DLD1 (cell line): ENCODE results near the gene PATL2.
"Not testable (repeated sequence)": the region's sequence is repeated elsewhere in the genome, so short reads cannot be mapped to it uniquely, and the experiment has no call there.

ENCODE experiments used
- in situ Hi-C: cut with HindIII; loops from 2 replicates; pipeline ENCODE4 v1.10.0; 2017; ENCODE audit warnings: low sequenced_read_pairs

Gene PATL2

DNA sequence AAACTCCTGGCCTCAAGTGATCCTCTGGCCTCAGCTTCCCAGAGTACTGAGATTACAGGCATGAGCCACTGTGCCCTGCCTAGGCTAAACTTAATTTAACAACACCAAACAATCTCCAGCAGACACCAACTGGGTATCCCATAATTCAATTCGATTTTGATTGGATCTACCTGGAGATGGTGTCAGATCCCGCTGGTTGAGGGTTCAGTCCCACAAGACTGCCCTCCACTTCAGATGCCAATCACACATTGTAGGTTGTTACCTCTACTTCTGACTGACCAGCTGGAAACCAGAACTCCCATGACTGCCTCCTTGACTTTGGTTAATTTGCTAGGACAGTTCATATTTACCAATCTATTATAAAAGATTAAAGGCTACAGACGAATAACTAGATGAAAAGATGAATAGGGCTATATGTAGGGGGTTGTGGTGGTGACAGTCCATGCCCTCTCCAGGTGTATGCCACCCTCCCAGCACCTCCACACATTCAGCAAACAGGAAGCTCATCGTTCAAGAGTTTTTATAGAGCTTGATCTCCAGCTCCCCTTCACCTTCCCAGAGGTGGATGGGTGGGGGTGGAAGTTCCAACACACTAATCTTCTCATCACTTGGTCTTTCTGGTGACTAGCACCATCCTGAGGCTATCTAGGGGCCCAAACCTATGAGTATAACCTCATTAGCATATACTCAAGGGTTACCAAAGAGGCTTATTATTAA, 9.5 kb upstream of the PATL2 start:
- in situ Hi-C loops: loop anchor here (10.0 kb wide), 1 partner anchor 56 kb away; the partner anchor contains the start of gene SPG11

DNA sequence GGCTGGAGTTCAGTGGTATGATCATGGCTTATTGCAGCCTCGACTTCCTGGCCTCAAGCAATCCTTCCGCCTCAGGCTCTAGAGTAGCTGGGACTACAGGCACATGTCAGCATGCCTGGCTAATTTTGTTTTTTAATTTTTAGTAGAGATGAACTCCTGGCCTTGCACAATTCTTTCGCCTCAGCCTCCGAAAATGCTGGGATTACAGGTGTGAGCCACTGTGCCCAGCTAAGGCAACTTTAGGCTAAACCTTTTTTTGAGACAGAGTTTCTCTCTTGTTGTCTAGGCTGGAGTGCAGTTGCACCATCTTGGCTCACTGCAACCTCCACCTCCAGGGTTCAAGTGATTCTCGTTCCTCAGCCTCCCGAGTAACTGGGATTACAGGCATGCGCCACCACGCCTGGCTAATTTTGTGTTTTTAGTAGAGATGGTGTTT, 8.9 kb upstream of the PATL2 start:
- in situ Hi-C loops: loop anchor here (10.0 kb wide), 1 partner anchor 55 kb away; the partner anchor contains the start of gene SPG11

DNA sequence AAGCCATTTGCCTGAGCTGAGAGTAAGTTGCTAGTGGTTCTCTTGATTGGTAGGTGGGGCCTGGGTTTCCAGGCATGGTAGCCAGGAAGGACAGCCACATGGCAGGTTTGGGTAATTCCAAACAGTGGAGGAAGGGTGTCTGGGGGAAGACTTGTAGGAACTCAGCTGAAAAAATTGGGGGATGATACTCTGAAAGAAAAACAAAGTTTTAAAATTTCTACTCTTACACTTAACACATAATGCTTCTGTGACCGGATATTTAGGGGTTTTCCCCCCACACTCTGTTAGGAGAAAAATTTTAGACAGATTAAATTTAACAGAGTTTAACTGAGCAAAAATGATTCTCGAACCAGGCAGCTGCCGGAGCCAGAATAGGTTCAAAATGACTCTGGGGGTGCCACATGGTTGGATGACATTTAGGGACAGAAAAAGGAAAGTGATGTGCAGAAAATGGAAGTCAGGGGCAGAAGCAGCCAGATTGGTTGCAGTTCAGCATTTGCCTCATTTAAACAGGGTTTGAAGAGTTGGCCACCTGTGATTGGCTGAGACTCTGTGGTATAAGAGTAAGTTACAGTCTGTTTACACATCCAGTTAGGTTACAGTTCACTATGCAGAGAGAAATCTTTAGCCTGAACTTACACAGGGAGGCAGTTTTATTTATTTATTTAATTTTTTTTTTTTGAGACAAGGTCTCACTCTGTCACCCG, 8.3 kb upstream of the PATL2 start:
- in situ Hi-C loops: no loop called here

DNA sequence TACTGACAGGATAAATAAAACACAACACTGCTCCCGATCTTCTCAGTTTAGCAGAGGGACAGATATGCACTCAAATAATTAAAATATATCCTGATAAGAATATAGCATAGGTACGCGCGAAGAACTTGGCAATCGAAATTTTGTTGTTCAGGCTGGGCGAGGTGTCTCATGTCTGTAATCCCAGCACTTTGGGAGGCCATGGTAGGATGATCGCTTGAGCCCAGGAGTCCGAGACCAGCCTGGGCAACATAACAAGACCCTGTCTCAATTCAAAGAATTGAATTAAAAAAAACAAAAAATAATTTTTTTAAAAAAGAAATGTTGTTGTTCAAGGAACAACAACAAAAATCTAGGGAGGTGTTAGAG, 7.8 kb upstream of the PATL2 start:
- in situ Hi-C loops: no loop called here

DNA sequence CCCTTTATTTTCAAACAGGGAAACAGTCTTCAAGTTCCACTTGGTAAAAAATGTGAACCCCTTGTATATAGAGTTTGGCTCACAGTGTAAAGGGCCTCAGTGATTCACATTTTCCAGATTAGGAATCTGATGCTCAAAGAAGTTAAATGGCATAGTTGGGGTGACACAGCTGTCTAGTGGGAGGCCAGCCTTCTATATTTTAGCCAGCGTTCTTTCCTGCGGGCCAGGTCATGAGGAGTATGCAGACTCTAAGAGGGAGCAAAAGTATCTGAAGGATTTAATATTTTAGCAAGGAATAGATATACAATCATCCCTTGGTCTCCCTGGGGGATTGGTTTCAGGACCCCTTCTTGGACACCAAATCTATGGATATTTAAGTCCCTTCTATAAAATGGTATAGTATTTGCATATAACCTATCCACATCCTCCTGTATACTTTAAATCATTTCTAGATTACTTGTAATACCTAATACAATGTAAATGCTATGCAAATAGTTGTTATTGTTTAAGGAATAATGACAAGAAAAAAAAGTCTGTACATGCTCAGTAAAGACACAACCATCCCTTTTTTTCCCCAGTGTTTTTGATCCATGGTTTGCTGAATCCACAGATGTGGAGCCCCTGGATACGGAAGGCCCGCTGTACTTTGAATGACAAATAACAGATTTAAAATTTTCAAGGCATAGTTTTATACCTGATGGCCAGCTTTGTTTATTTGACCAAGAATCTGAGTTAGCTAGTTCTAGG, 7.2 kb upstream of the PATL2 start:
- in situ Hi-C loops: no loop called here

DNA sequence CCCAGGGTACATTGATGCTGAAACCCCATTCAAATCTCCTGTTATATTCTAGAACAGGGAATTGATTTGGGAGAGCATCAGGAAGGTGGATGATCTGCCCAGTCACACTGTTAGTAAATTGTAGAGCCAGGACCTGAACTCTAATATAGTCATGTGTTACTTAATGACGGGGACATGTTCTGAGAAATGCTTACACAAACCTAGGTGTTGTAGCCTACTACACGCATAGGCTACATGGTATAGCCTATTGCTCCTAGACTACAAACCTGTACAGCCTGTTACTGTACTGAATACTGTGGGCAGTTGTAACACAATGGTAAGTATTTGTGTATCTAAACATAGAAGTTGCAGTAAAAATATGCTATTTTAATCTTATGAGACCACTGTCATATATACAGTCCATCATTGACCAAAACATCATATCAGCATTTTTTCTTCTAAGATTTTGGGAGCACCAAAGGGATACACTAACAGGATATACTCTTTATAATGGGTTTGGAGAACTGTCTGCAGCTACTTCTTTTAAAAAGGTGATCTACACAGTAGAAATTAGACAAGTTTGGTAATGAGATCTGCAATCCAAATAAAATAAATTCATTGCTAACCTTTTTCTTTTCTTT, 6.0 kb upstream of the PATL2 start:
- in situ Hi-C loops: no loop called here

DNA sequence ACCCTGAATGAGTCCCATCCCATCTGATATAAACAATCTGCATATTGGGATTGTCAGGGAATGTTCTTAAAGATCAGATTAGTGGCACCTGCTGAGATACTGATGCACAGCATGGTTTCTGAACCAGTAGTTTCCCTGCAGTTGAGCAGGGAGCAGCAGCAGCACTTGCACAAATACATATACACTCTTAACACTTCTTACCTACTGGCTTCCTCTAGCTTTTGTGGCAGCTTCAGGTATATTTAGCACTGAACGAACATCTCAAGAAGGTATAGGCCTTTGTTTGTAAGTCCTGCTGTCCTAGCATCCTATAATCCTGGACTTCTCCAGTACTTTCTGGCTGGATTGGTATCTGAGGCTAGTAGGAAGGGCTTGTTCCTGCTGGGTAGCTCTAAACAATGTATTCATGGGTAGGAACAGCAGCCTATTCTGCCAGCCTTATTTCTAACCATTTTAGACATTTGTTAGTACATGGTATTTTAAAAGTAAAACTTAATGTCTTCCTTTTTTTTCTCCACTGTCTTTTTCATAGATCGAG, 4.7 kb upstream of the PATL2 start:
- in situ Hi-C loops: no loop called here

DNA sequence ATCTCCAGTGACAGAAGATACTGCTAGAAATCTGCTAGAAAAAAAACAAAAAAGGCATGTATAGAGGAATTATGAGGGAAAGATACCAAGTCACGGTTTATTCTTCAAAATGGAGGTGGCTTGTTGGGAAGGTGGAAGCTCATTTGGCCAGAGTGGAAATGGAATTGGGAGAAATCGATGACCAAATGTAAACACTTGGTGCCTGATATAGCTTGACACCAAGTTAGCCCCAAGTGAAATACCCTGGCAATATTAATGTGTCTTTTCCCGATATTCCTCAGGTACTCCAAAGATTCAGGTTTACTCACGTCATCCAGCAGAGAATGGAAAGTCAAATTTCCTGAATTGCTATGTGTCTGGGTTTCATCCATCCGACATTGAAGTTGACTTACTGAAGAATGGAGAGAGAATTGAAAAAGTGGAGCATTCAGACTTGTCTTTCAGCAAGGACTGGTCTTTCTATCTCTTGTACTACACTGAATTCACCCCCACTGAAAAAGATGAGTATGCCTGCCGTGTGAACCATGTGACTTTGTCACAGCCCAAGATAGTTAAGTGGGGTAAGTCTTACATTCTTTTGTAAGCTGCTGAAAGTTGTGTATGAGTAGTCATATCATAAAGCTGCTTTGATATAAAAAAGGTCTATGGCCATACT, 4.1 kb upstream of the PATL2 start:
- in situ Hi-C loops: no loop called here

DNA sequence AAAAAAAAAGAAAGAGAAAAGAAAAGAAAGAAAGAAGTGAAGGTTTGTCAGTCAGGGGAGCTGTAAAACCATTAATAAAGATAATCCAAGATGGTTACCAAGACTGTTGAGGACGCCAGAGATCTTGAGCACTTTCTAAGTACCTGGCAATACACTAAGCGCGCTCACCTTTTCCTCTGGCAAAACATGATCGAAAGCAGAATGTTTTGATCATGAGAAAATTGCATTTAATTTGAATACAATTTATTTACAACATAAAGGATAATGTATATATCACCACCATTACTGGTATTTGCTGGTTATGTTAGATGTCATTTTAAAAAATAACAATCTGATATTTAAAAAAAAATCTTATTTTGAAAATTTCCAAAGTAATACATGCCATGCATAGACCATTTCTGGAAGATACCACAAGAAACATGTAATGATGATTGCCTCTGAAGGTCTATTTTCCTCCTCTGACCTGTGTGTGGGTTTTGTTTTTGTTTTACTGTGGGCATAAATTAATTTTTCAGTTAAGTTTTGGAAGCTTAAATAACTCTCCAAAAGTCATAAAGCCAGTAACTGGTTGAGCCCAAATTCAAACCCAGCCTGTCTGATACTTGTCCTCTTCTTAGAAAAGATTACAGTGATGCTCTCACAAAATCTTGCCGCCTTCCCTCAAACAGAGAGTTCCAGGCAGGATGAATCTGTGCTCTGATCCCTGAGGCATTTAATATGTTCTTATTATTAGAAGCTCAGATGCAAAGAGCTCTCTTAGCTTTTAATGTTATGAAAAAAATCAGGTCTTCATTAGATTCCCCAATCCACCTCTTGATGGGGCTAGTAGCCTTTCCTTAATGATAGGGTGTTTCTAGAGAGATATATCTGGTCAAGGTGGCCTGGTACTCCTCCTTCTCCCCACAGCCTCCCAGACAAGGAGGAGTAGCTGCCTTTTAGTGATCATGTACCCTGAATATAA, 2.2 kb upstream of the PATL2 start:
- in situ Hi-C loops: no loop called here

DNA sequence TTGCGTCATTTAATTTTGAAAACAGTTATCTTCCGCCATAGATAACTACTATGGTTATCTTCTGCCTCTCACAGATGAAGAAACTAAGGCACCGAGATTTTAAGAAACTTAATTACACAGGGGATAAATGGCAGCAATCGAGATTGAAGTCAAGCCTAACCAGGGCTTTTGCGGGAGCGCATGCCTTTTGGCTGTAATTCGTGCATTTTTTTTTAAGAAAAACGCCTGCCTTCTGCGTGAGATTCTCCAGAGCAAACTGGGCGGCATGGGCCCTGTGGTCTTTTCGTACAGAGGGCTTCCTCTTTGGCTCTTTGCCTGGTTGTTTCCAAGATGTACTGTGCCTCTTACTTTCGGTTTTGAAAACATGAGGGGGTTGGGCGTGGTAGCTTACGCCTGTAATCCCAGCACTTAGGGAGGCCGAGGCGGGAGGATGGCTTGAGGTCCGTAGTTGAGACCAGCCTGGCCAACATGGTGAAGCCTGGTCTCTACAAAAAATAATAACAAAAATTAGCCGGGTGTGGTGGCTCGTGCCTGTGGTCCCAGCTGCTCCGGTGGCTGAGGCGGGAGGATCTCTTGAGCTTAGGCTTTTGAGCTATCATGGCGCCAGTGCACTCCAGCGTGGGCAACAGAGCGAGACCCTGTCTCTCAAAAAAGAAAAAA, 1.4 kb upstream of the PATL2 start:
- in situ Hi-C loops: no loop called here

DNA sequence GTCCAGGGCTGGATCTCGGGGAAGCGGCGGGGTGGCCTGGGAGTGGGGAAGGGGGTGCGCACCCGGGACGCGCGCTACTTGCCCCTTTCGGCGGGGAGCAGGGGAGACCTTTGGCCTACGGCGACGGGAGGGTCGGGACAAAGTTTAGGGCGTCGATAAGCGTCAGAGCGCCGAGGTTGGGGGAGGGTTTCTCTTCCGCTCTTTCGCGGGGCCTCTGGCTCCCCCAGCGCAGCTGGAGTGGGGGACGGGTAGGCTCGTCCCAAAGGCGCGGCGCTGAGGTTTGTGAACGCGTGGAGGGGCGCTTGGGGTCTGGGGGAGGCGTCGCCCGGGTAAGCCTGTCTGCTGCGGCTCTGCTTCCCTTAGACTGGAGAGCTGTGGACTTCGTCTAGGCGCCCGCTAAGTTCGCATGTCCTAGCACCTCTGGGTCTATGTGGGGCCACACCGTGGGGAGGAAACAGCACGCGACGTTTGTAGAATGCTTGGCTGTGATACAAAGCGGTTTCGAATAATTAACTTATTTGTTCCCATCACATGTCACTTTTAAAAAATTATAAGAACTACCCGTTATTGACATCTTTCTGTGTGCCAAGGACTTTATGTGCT, 721 bp upstream of the PATL2 start:
- in situ Hi-C loops: no loop called here

DNA sequence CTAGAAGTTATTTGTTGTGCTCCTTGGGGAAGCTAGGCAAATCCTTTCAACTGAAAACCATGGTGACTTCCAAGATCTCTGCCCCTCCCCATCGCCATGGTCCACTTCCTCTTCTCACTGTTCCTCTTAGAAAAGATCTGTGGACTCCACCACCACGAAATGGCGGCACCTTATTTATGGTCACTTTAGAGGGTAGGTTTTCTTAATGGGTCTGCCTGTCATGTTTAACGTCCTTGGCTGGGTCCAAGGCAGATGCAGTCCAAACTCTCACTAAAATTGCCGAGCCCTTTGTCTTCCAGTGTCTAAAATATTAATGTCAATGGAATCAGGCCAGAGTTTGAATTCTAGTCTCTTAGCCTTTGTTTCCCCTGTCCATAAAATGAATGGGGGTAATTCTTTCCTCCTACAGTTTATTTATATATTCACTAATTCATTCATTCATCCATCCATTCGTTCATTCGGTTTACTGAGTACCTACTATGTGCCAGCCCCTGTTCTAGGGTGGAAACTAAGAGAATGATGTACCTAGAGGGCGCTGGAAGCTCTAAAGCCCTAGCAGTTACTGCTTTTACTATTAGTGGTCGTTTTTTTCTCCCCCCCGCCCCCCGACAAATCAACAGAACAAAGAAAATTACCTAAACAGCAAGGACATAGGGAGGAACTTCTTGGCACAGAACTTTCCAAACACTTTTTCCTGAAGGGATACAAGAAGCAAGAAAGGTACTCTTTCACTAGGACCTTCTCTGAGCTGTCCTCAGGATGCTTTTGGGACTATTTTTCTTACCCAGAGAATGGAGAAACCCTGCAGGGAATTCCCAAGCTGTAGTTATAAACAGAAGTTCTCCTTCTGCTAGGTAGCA, 657 bp downstream of the PATL2 start:
- in situ Hi-C loops: no loop called here

DNA sequence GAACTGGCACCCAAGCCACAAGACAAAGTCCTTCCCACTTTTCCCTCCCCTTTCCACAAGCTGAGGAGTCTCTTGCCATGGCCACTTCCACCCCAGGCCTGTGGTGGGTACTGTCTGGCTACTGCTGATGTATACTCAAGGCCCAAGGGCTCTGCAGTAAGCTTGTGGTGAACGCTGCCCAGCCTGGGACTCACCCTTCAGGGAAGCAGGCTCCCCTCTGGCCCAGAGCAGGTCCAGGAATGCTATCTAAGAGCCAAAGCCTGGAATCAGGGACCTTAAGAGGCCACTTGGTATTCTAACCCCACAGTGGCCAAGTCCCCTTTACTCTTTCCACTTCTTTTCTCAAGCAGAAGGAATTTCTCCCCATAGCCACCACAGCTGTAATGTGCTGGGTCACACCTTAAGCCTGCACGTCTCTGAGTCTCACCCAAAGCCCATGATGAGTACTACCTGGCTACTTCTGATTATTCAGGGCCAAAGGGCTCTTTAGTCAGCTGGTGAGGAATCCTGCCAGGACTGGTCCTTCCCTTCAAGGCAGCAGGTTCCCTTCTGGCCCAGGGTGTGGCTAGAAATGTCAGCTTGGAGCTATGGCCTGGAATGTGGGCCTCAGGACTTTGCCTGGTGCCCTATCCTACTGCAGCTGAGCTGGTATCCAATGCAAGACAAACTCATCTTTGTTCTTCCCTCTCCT, 4.0 kb downstream of the PATL2 start:
- in situ Hi-C loops: no loop called here

DNA sequence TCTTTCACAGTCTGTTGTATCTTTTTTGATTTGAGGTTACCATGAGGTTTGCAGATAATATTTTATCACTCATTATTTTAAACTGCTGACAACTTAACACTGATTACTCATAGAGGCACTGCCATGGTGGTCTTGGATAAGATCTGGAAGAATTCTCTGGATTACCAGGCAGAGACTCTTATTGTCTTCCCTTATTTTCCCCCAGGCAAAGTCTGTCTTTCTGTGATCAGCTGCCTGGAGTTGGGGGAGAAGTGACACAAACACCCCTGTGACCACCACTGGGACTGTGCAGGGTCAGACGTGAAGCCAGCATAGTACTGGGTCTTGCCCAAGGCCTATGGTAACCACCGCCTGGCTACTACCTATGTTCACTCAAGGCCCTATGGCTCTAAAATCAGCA, 4.7 kb downstream of the PATL2 start:
- in situ Hi-C loops: no loop called here

DNA sequence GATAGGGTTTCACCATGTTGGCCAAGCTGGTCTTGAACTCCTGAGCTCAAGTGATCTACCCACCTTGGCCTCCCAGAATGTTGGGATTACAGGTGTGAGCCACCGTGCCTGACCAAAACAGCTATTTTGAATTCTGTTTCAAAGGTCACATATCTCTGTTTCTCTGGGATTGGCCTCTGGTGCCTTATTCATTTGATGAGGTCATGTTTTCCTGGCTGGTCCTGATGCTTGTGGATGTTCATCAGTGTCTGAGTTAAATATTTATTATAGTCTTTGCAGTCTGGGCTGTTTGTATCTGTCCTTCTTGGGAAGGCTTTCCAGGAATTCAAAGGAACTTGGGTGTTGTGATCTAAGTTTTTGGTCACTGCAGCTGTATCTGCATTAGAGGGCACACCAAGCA, 5.1 kb downstream of the PATL2 start:
- in situ Hi-C loops: no loop called here

DNA sequence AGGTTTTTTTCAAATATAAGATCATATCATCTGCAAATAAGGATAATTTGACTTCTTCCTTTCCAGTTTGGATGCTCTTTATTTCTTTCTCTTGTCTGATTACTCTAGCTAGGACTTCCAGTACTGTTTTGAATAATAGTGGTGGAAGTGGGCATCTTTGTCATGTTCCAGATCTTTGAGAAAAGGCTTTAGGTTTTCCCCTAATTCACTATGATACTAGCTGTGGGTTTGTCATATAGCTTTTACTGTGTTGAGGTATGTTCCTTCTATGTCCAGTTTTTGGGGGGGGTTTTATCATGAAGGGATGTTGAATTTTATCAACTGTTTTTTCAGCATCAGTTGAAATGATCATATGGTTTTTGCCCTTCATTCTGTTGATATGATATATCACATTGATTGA, 10.4 kb downstream of the PATL2 start:
- in situ Hi-C loops: not testable (repeated sequence)

DNA sequence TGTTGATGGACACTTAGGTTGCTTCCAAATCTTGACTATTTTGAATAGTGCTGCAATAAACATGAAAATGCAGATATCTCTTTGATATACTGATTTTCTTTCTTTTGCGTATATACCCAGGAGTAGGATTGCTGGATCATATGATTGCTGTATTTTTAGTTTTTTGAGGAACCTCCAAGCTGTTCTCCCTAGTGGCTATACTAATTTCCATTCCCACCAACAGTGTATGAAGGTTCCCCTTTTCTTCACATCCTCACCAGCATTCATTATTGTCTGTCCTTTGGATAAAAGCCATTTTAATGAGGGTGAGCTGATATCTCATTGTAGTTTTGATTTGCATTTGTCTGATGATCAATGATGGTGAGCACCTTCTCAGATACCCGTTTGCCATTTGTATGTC, 12.5 kb downstream of the PATL2 start:
- in situ Hi-C loops: no loop called here
